ENCODE measurements around the gene REV3L.
"Not testable (repeated sequence)": the region's sequence is repeated elsewhere in the genome, so short reads cannot be mapped to it uniquely, and the experiment has no call there.

REV3L gene, protein sequence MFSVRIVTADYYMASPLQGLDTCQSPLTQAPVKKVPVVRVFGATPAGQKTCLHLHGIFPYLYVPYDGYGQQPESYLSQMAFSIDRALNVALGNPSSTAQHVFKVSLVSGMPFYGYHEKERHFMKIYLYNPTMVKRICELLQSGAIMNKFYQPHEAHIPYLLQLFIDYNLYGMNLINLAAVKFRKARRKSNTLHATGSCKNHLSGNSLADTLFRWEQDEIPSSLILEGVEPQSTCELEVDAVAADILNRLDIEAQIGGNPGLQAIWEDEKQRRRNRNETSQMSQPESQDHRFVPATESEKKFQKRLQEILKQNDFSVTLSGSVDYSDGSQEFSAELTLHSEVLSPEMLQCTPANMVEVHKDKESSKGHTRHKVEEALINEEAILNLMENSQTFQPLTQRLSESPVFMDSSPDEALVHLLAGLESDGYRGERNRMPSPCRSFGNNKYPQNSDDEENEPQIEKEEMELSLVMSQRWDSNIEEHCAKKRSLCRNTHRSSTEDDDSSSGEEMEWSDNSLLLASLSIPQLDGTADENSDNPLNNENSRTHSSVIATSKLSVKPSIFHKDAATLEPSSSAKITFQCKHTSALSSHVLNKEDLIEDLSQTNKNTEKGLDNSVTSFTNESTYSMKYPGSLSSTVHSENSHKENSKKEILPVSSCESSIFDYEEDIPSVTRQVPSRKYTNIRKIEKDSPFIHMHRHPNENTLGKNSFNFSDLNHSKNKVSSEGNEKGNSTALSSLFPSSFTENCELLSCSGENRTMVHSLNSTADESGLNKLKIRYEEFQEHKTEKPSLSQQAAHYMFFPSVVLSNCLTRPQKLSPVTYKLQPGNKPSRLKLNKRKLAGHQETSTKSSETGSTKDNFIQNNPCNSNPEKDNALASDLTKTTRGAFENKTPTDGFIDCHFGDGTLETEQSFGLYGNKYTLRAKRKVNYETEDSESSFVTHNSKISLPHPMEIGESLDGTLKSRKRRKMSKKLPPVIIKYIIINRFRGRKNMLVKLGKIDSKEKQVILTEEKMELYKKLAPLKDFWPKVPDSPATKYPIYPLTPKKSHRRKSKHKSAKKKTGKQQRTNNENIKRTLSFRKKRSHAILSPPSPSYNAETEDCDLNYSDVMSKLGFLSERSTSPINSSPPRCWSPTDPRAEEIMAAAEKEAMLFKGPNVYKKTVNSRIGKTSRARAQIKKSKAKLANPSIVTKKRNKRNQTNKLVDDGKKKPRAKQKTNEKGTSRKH (N-terminal part only)

DNA sequence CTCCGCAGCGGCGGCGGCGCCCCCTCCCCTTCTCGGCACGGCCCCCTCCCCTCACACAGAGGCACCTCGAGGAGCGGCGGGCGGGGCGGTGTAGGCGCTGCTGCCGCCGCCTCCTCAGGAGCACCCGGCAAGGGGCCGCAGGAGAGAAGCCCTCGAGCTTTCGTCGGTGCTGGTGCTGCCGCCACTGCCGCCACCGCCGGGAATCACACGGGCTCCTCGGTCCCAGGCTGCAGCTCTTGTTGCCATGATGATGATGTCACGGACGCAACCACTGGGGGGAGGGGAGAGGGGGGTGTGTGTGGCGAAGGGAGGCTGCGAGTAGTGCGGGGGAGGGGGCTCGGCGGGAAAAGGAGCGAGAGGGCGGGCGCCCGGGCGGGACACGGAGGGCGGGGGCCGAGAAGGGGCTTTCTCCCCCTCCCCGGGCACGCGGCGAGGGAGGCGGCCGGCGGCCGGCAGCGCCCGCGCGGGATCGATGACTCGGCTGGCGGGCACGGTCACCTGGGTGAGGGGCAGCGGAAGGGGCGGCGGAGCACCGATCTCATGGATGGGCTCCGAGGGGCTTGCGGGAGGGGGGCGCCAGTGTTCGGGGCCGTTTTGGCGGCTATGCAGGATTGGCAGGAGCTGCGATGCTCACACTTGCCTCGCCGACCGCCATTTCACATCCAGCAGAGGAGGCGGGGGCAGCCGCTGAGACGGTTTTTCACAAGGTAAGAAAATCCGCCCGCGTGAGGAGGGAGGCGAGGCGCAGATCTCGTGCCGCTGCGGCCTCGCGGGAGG is at the start of gene REV3L:
Gene REV3L (minus strand): TSS at position 260 of the 777 bp plus-strand sequence. CDS start 330 bp downstream, outside the sequence.
- DNase-seq (ENCODE audit: low read depth in 4 of 4, low spot score in 1 of 4): peak; percentile 74 to 91 (median 80)

DNA sequence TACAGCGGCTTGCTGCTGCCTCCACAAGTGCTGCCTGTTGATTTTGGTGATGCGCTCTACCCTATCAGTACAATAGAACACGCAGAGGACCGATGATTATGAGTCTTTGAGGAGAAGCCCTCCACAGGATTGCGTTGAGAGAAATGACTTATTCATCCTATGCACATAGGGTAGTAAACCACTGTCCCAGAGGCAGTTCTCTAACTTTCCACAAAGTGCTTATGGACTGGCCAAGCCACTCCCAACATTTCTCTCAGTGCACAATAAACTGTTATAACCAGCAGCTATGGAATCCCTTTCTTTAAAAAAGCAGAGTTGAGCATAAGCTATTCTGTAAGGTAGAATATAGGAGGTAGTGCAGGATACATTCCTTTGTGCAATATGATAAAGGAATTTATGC is 48.2 kb upstream of the REV3L start:
- no peak for DNase-seq (ENCODE audit: low read depth in 4 of 4, low spot score in 1 of 4)

DNA sequence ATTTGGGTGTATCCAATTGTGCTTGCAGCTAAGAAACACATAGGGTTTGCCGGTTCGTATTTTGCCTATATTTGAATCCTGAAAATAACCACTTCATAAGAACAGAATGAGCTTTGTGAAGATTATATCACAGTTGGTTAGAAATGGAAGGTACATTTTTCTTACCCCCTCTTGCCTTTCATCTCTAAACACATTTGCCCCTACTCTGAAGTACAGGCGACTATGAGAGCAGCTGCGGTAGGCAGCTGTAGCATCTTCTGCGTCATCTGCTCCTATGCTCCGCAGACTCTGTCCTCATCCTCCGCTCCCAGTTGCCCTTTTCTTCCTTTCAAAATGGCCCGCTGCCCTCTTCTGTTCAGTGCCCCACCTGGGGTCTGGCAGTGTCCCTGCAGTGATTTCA is 47.6 kb upstream of the REV3L start:
- DNase-seq (ENCODE audit: low read depth in 4 of 4, low spot score in 1 of 4): no peak

DNA sequence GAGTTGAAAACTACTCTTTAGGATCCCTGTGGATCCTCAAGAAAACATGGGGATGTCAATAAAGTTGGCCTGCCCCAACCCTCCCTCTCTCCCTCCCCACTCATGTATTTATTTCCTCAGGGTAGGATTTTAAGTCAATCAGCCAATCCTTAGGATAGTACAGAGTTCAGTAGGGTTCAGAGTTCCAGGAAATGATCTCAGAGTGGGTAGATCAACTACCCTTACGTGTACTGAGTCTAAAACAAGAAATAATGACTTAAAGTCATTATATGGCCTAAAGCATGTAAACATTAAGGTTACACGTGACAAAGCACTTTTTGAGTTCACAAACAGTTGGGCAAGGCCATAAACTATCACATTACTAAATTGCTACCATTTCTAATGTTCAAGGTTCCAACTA is 47.2 kb upstream of the REV3L start:
- no peak for DNase-seq (ENCODE audit: low read depth in 4 of 4, low spot score in 1 of 4)

DNA sequence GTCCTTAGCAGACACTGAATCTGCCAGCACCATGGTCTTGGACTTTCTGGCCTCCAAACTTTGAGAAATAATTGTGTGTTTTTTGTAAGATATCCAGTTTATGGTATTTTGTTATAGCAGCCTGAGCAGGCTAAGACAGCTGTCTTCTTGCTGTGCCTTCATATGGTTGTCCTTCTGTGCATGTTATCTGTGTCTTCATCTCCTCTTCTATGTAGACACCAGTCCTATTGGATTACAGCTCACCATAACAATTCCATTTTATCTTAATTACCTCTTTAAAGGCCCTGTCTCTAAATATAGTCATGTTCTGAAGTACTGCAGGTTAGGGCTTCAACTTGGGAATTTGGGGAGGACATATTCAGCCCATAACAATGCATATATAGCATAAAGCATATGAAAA is 44.3 kb upstream of the REV3L start:
- no peak for DNase-seq (ENCODE audit: low read depth in 4 of 4, low spot score in 1 of 4)

DNA sequence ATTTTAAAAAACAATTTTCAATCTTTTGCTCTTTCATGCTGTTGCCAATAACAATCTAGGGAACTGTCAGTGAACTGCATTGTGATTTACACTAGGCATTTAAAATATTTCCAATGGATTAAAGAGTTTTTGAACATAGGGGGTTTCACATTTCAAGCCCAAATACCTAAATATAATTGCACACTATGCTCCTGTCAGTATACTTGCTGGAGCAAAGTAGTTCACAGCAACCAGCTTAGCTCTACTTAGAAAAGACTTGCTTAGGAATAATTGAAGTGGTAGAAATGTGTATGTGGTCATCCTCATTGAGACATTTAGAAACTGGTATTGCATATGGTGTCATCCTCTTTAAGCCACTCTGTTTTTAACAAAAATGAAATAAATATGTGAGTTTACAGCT is 41.7 kb upstream of the REV3L start:
- DNase-seq (ENCODE audit: low read depth in 4 of 4, low spot score in 1 of 4): no peak

DNA sequence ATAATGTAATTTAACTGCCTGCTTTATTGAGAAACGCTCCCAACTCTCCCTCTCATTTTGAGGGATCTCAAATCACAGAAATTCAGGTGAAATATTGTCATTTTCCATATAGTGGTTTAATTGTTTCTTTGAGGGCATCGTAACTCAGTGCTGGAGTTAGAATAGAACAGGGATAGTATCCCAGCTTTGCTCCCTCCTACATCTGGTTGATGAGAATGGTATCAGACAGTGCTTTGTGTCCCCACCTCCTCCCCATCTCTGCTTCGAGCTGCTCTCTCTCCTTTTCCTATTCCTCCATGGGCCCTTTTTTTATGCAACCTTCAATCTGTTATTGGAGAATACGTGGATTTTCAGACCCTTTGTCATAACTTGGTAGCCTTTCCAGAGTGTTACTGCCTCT is 41.2 kb upstream of the REV3L start:
- DNase-seq (ENCODE audit: low read depth in 4 of 4, low spot score in 1 of 4): no peak

DNA sequence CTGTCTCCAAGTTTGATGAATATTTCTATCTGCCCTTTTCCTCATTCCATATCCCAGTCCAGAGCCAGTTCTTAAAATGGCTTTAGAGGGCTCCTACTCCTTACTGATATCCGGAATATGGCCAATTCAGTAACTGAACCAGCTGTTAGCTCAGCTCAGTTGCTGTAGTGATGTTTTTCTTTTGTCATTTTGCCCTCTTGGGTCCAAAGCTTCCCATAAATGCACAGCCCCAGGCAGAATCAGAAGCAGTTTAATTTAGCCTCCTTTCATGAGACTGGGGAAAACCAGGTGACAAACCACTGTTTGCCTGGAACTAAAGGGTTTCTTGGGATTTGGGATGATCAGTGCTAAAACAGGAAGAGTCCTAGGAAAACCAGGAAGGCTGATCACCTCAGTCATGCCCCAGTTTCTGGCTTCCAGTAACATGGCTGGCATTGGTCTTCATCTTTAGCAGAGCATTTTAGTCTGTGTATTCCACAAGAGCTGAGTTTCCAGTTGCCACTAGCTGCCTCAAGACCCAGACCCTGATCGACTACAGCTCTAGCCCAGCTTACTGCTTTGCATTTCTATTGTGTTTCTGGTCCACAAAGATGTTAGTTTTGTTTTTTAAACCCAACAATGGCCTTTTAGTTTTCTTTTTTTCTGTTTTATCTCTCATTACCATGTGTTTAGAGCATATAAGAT is 40.6 kb upstream of the REV3L start:
- no peak for DNase-seq (ENCODE audit: low read depth in 4 of 4, low spot score in 1 of 4)

DNA sequence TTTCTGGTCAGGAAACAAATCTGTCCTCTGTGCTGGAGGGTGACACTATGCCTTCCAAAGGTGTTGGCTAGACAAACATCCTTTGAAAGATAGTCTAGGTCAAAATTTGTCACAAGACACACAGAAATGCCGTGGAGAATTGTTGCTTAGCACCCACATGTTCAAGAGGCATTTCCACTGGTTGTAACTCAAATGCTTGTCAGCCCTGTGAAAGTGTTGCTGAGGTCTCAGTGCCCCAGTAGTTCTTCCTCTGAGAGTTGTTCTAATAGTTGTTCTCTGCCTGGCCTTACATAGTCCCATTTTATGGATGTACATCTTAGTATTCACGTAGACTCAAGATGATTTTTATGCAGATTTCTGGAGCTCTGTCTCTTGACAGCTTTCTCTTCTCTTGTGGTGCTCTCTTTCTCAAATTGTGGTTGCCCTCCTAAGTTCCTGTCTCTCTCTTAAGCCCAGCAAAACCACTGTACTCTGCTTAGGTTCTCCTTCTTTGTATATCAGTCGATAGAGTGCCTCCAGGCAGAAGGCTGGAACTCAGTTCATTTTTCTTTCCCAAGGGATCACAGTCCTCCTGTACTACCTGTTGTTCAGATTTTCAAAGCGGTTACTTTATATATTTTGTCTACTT is 39.5 kb upstream of the REV3L start:
- DNase-seq (ENCODE audit: low read depth in 4 of 4, low spot score in 1 of 4): no peak

DNA sequence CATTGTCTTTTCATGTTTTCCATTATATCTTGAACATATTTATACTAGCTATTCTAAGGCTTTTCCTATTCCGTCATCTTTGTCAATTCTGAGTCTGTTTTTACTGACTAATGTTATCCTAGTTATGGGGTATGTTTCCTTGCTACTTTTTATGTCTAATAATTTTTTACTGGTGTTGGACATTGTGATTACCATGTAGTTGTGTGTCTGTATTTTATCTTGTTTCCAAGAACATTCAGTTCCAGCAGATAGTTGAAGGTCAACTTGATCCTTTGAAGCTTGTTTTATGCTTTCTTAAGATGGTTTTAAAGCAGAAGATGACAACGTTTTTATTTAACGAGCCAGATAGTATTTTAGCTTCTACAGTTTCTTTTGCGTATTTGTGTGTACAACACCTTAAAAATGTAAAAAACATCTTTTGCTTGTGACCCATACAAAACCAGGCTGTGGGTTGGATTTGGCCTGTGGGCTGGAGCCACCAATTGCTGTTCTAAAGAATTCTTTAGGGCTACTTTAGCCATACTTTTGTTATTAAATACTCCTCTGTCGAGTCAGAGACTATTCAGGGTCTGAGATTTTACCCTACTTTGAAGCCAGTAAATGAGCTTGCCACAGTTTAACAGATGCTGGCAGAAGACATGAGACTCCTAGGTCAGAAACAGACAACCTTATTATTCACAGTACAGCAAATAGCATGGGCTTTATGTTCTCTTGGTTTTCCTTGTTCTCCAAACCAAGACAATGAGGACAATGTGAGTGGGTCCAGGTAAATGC is 38.7 kb upstream of the REV3L start:
- DNase-seq (ENCODE audit: low read depth in 4 of 4, low spot score in 1 of 4): no peak

DNA sequence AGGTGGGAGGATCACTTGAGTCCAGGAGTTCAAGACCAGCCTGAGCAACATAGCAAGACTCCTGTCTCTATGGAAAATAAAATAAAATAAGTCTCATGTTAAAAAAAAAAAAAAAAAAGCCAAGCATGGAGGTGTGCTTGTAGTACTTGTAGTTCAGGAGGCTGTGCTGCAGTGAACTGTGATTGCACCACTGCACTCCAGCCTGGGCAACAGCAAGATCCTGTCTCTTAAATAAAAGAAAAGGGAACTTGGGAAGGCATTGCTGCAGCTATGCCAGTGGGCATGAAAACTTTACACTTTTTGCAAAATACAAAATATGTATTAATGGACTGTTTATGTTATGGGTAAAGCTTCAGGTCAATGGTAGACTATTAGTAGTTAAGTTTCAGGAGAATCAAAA is 37.5 kb upstream of the REV3L start:
- no peak for DNase-seq (ENCODE audit: low read depth in 4 of 4, low spot score in 1 of 4)

DNA sequence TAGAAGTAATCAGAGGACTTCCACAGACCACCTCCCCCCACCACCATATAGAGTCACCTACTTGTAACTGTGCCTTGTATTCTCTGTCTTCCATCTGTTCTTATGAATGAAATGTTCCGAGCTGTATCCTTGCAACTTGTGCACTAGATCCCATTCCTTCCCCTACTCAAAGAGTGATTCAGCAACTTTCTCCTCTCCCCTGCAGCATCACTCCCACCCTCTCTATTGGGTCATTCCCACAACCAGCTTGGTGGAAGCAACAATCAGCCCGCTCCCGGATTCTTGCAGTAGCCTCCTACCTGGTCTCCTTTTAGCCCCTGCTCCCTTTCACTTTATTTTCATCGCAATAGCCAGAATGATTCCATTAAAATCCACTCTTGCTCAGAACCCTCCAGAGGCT is 34.9 kb upstream of the REV3L start:
- no peak for DNase-seq (ENCODE audit: low read depth in 4 of 4, low spot score in 1 of 4)

DNA sequence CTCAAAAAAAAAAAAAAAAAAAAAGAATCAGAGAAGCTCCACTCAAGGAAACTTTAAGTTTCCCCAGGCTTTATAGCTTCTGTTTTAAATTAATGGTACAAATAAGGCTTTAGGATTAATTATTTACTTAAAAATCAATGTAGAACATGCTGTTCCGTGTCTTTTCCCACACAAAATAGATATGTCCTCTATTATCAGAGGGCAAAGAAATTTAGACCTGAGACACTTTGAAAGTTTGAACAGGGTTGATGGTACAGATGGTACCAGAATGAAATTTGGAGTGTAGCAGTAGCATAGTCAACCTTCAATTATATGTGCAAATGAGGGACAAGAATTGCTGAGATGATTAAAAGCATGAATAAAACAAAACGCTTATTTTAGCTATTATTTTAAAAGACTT is 32.2 kb upstream of the REV3L start:
- DNase-seq (ENCODE audit: low read depth in 4 of 4, low spot score in 1 of 4): no peak

DNA sequence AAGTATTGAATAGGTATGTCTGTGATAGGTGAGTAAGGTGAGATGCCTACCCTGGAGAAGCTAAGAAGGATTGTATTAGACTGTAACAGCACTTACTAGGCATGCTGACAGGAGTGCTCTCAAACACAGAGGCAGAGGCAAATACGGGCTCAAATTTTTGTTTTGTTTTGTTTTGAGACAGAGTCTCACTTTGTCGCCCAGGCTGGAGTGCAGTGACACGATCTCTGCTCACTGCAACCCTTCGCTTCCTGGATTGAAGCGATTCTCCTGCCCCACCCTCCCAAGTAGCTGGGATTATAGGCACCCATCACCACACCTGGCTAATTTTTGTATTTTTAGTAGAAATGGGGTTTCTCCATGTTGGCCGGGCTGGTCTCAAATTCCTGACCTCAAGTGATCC is 31.5 kb upstream of the REV3L start:
- DNase-seq (ENCODE audit: low read depth in 4 of 4, low spot score in 1 of 4): not testable (repeated sequence)

DNA sequence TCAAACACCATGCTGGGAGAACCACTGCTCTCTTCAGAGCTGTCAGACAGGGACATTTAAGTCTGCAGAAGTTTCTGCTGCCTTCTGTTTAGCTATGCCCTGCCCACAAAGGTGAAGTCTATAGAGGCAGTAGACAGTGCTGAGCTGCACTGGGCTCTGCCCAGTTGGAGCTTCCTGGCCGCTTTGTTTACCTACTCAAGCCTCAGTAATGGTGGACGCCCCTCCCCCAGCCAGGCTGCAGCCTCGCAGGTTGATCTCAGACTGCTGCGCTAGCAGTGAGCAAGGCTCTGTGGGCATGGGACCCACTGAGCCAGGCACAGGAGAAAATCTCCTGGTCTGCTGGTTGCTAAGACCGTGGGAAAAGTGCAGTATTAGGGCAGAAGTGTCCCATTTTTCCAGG is 24.2 kb upstream of the REV3L start:
- DNase-seq (ENCODE audit: low read depth in 4 of 4, low spot score in 1 of 4): not testable (repeated sequence)

DNA sequence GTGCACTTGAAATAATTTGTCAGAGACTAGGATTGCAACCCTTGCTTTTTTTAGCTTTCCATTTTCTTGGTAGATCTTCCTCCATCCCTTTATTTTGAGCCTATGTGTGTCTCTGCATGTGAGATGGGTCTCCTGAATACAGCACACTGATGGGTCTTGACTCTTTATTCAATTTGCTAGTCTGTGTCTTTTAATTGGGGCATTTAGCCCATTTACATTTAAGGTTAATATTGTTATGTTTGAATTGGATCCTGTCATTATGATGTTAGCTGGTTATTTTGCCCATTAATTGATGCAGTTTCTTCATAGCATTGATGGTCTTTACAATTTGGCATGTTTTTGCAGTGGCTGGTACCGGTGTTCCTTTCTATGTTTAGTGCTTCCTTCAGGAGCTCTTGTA is 22.5 kb upstream of the REV3L start:
- DNase-seq (ENCODE audit: low read depth in 4 of 4, low spot score in 1 of 4): not testable (repeated sequence)

DNA sequence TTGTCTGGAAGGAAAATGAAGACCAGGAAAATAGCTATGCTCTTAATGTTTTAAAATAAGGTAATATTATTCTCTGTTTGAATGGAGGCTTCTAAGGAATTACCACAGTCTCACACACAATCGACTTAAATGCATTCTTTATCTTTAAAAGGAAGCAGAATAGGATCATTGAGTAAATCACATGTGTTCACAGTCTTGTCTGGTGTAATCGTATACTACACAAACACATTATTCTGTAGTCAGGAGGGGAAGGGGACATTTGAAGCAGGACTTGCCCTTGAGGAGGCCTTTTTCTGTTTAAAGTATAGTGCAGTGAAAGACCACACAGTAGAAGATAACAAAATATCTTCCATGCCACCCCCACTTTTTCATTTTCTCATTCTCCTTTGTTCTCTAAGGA is 20.6 kb upstream of the REV3L start:
- no peak for DNase-seq (ENCODE audit: low read depth in 4 of 4, low spot score in 1 of 4)

DNA sequence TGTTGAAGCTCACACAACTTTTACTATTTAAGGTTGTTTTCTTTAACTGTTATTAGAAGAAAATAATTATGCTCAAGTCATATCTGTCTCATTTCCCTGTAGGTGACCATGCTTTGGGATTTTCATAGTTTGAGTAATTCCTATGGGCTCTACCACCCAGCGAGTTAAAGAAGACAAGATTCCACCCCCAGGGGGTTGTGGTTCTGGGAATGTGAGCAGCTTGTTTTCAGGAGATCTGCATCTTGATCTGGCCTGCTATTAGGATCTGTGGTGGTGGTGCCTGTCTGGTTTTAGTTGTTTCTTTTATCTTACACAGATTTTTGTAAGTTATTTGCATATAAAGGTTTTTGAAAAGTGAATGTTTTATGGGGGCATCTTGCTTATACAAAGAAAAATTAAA is 20.2 kb upstream of the REV3L start:
- no peak for DNase-seq (ENCODE audit: low read depth in 4 of 4, low spot score in 1 of 4)

DNA sequence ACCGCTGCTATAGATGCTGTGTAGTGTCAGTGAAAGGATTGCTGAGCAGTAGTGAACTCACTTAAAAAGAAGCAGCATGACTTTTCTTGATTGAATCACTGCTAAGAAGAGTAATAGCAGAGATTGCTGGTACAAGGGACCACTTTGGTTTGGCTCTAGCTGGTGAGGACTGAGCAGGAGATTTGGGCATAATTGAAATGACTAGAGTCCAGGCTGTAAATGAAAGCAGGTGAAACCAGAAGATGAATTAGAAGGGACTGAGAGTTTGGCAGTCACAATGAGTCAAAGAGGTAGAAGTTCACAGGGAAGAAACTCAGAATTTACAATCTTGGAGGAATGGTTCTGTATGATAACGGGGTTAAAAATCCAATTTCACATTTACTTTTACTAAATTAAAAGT is 19.1 kb upstream of the REV3L start:
- no peak for DNase-seq (ENCODE audit: low read depth in 4 of 4, low spot score in 1 of 4)
